Keratinocyte (primary cell): ENCODE results near the gene BUD31.

ENCODE experiments used
- CTCF ChIP-seq, 3 experiments: IDR thresholded peaks in 1 of 3; conservative IDR thresholded peaks in 1 of 3; optimal IDR thresholded peaks in 1 of 3; 2 replicates in 2 of 3; 3 replicates in 1 of 3; pipeline versions ENCODE3 to v1.5.1; 2011; ENCODE audit warnings: low read length in 3 of 3, mild to moderate bottlenecking in 3 of 3, moderate library complexity in 2 of 3, control low read depth in 1 of 3, inconsistent platforms in 1 of 3; ENCODE audit not compliant: insufficient read depth in 2 of 3; ENCODE audit errors: extremely low read depth in 1 of 3
- EZH2 ChIP-seq: IDR thresholded peaks from one replicate; pipeline ENCODE4 v1.6.1; 2012; ENCODE audit warnings: inconsistent platforms, mild to moderate bottlenecking, low read length, moderate library complexity

- TF ChIP-seq CTCF (optimal IDR thresholded peaks at IDR 0.05 in 1 of 3, IDR thresholded peaks at IDR 0.05 in 1 of 3, conservative IDR thresholded peaks at IDR 0.05 in 1 of 3; ENCODE audit: extremely low read depth in 1 of 3, insufficient read depth in 2 of 3, low read length in 3 of 3), result no peak
- TF ChIP-seq EZH2, result no peak
These were observed 15.2 kb upstream of the BUD31 start for GRCh38 chr7:99393355-99394187.
